KMS-11 (cell line): ENCODE measurements around the gene BST1.

Experiments used
- H2AFZ ChIP-seq: fragments of 200-600 bp; sonication (generic); 2 replicates; pipeline ENCODE4 v1.6.1; 2016; ENCODE audit warnings: antibody characterized with exemption, mixed run types, low read depth
- H3K27ac ChIP-seq: fragments of 200-600 bp; sonication (generic); 2 replicates; pipeline ENCODE4 v1.6.1; 2016; ENCODE audit warnings: mild to moderate bottlenecking, mixed run types
- H3K27me3 ChIP-seq: fragments of 200-600 bp; sonication (generic); 2 replicates; pipeline ENCODE4 v1.6.1; 2017; ENCODE audit warnings: mild to moderate bottlenecking, low read depth, mixed run types, moderate library complexity; ENCODE audit not compliant: insufficient read depth
- H3K36me3 ChIP-seq: fragments of 200-600 bp; sonication (generic); 2 replicates; pipeline ENCODE4 v1.6.1; 2017; ENCODE audit warnings: mild to moderate bottlenecking, mixed run types; ENCODE audit not compliant: insufficient read depth
- H3K4me1 ChIP-seq: fragments of 200-600 bp; sonication (generic); 2 replicates; pipeline ENCODE4 v1.6.1; 2016; ENCODE audit warnings: mild to moderate bottlenecking, low read depth, mixed run types; ENCODE audit not compliant: poor library complexity, severe bottlenecking
- H3K4me2 ChIP-seq: fragments of 200-600 bp; sonication (generic); 2 replicates; pipeline ENCODE4 v1.7.0; 2016; ENCODE audit warnings: mild to moderate bottlenecking, mixed run types
- H3K4me3 ChIP-seq: fragments of 200-600 bp; sonication (generic); IDR thresholded peaks from 2 replicates; pipeline ENCODE4 v1.6.1; 2017; ENCODE audit warnings: low read depth, low read length, mixed read lengths; ENCODE audit not compliant: insufficient read depth
- H3K79me2 ChIP-seq: fragments of 200-600 bp; sonication (generic); 2 replicates; pipeline ENCODE4 v1.6.1; 2016; ENCODE audit warnings: low read depth, mixed run types; ENCODE audit not compliant: insufficient read depth
- H3K9ac ChIP-seq: fragments of 200-600 bp; sonication (generic); 2 replicates; pipeline ENCODE4 v1.6.1; 2016; ENCODE audit warnings: mild to moderate bottlenecking, mixed run types
- H4K20me1 ChIP-seq: fragments of 200-600 bp; sonication (generic); 2 replicates; pipeline ENCODE4 v1.6.1; 2016; ENCODE audit warnings: mild to moderate bottlenecking, mixed run types; ENCODE audit not compliant: insufficient read depth
- TF ChIP-seq, protein P1 (sequence below): fragments of 200-600 bp; sonication (generic); conservative IDR thresholded peaks from 2 replicates; pipeline ENCODE4 v1.6.1; 2017; ENCODE audit warnings: low read depth, mild to moderate bottlenecking, antibody characterized with exemption, low read length, moderate library complexity, mixed read lengths

The BST1 gene

GRCh38 chr4:15655223-15656037 is 47.4 kb upstream of the BST1 start, which contains the start of gene FBXL5:
TSS of gene FBXL5 (minus strand) at chr4:15655357. CDS start at chr4:15655287, 70 bp downstream.
- Histone ChIP-seq H2AFZ (peak within 1 kb of the TSS; percentile 76), H3K36me3 (no peaks in the 10 kb centered on the region), H3K27me3 (no peaks in the 10 kb centered on the region), H3K79me2 (peaks cover 35% of the 10 kb centered on the region), H3K27ac (peak within 1 kb of the TSS; percentile 82), H3K4me3 (peak within 1 kb of the TSS; percentile 58), H3K4me2 (peak within 1 kb of the TSS; percentile 87), H4K20me1 (no peaks in the 10 kb centered on the region), H3K9ac (peak within 1 kb of the TSS; percentile 79), H3K4me1 (peaks cover 24% of the 10 kb centered on the region)
- TF ChIP-seq, protein P1, sequence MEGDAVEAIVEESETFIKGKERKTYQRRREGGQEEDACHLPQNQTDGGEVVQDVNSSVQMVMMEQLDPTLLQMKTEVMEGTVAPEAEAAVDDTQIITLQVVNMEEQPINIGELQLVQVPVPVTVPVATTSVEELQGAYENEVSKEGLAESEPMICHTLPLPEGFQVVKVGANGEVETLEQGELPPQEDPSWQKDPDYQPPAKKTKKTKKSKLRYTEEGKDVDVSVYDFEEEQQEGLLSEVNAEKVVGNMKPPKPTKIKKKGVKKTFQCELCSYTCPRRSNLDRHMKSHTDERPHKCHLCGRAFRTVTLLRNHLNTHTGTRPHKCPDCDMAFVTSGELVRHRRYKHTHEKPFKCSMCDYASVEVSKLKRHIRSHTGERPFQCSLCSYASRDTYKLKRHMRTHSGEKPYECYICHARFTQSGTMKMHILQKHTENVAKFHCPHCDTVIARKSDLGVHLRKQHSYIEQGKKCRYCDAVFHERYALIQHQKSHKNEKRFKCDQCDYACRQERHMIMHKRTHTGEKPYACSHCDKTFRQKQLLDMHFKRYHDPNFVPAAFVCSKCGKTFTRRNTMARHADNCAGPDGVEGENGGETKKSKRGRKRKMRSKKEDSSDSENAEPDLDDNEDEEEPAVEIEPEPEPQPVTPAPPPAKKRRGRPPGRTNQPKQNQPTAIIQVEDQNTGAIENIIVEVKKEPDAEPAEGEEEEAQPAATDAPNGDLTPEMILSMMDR: no peak

- no peak overlapping the region; the same call in 1 of the 2 replicates for H3K27ac ChIP-seq
- H2AFZ ChIP-seq: peak overlapping the region; percentile 76; the same call in 1 of the 2 replicates
- peak overlapping the region; percentile 79; the same call in 1 of the 2 replicates for H3K9ac ChIP-seq
- H3K4me2 ChIP-seq: peak overlapping the region; percentile 42; the same call in 1 of the 2 replicates
- no peaks in the 10 kb centered on the region for H4K20me1 ChIP-seq
- peaks cover 23% of the 10 kb centered on the region for H3K4me1 ChIP-seq
- H3K79me2 ChIP-seq: peaks cover 30% of the 10 kb centered on the region
- no peaks in the 10 kb centered on the region for H3K27me3 ChIP-seq
- TF ChIP-seq, protein P1: no peak
- H3K4me3 ChIP-seq: no peak overlapping the region
- no peaks in the 10 kb centered on the region for H3K36me3 ChIP-seq
Measured at GRCh38 chr4:15656038-15656470, 46.8 kb upstream of the BST1 start.

DNA sequence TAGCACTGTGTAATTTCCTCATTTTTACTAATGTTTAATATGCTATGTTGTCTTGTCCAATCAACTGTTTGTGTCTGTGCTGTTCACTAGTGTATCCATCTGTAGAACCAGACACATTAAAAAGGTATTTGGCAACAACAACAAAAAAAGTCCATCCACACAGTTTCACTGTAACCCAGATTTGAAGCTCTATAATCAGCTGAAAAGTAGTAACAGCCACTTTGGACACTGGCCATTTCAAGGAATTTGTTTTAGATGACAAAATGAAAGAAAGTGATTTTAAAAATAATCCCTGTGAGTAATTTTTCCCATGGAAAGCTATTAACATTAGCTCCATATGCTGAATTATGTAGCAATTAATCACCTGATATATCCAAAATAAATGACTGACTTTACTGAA is 45.5 kb upstream of the BST1 start:
- Histone ChIP-seq H3K4me3 (no peak overlapping the region), H3K4me2 (no peak overlapping the region), H4K20me1 (no peaks in the 10 kb centered on the region), H3K36me3 (no peaks in the 10 kb centered on the region), H2AFZ (no peak overlapping the region), H3K4me1 (peaks cover 10% of the 10 kb centered on the region), H3K79me2 (peaks cover 19% of the 10 kb centered on the region), H3K27me3 (no peaks in the 10 kb centered on the region), H3K27ac (no peak overlapping the region), H3K9ac (no peak overlapping the region)
- TF ChIP-seq, protein P1: no peak

- TF ChIP-seq, protein P1: no peak
- H3K9ac ChIP-seq: no peak overlapping the region
- no peaks in the 10 kb centered on the region for H3K27me3 ChIP-seq
- no peak overlapping the region for H3K27ac ChIP-seq
- no peaks in the 10 kb centered on the region for H3K36me3 ChIP-seq
- H3K4me3 ChIP-seq: no peak overlapping the region
- peaks cover 10% of the 10 kb centered on the region for H3K79me2 ChIP-seq
- H3K4me1 ChIP-seq: peaks cover 1% of the 10 kb centered on the region
- H2AFZ ChIP-seq: no peak overlapping the region
- H3K4me2 ChIP-seq: no peak overlapping the region
- H4K20me1 ChIP-seq: no peaks in the 10 kb centered on the region
Measured at GRCh38 chr4:15658136-15658770, 44.6 kb upstream of the BST1 start.
